Stomach smooth muscle (tissue), 2 donors: ENCODE measurements around the gene TTLL7.

Experiments used
- H3K27ac ChIP-seq: one replicate; pipeline ENCODE4 v1.7.0; 2013; ENCODE audit warnings: mild to moderate bottlenecking, low read length, inconsistent platforms
- H3K27me3 ChIP-seq, 2 donors: one replicate each; pipeline ENCODE4 v1.7.0; 2013; ENCODE audit warnings: low read length in 2 of 2; ENCODE audit not compliant: insufficient read depth in 2 of 2, control insufficient read depth in 1 of 2
- H3K36me3 ChIP-seq, 2 donors: one replicate each; pipeline ENCODE4 v1.7.0; 2013; ENCODE audit warnings: low read length in 2 of 2; ENCODE audit not compliant: control insufficient read depth in 2 of 2, insufficient read depth in 2 of 2
- H3K4me1 ChIP-seq: one replicate; pipeline ENCODE4 v1.7.0; 2013; ENCODE audit warnings: low read length; ENCODE audit not compliant: control insufficient read depth, insufficient read depth
- H3K4me3 ChIP-seq, 2 donors: one replicate each; pipeline ENCODE4 v1.7.0; 2013; ENCODE audit warnings: low read length in 2 of 2
- H3K9ac ChIP-seq, 2 donors: one replicate each; pipeline ENCODE4 v1.7.0; 2013; ENCODE audit warnings: low read length in 2 of 2, mild to moderate bottlenecking in 1 of 2
- H3K9me3 ChIP-seq, 2 donors: one replicate each; pipeline ENCODE4 v1.7.0; 2013; ENCODE audit warnings: low read length in 2 of 2; ENCODE audit not compliant: control insufficient read depth in 2 of 2
- donor health status: healthy.
- donor health status: Pancreatic carcinoma.

TTLL7 gene

DNA sequence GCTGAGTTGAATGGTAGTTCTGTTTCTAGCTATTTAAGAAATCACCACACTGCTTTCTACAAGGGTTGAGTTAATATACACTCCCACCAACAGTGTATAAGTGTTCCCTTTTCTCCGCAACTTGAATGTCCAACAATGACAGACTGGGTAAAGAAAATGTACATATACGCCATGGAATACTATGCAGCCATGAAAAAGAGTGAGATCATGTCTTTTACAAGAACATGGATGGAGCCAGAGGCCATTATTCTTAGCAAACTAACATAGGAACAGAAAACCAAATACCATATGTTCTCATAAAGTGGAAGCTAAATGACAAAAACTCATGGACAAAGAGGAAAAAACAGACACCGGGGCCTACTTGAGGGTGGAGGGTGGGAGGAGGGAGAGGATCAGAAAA lies 14.8 kb upstream of the TTLL7 start:
- no peaks in the 10 kb centered on the region for H3K9me3 ChIP-seq
- H3K4me3 ChIP-seq: no peak overlapping the region
- H3K36me3 ChIP-seq: no peaks in the 10 kb centered on the region
- no peaks in the 10 kb centered on the region for H3K27me3 ChIP-seq
- no peak overlapping the region for H3K27ac ChIP-seq
- H3K4me1 ChIP-seq: no peaks in the 10 kb centered on the region
- H3K9ac ChIP-seq: no peak overlapping the region

DNA sequence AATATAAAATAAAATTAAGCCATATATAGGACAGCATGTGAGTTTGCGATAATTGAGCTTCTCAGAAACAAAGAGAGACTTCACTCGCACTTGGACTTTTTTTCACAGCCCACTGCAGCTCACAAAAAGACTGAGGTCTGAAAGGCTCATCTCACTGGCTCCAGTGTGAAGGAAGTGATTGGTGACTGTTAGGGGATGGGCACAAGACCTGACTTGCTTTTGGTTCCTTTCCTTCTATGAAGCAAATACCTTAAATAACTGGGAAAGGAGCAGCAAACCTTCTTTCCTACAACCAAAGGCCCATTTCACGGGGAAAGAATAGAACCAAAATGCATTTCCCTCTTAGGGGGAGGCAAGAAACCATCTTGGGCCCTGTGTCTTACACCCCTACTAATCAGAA lies 13.1 kb upstream of the TTLL7 start:
- no peak overlapping the region for H3K27ac ChIP-seq
- no peaks in the 10 kb centered on the region for H3K27me3 ChIP-seq
- H3K36me3 ChIP-seq: no peaks in the 10 kb centered on the region
- H3K4me1 ChIP-seq: no peaks in the 10 kb centered on the region
- no peak overlapping the region for H3K9ac ChIP-seq
- H3K4me3 ChIP-seq: no peak overlapping the region
- no peaks in the 10 kb centered on the region for H3K9me3 ChIP-seq

DNA sequence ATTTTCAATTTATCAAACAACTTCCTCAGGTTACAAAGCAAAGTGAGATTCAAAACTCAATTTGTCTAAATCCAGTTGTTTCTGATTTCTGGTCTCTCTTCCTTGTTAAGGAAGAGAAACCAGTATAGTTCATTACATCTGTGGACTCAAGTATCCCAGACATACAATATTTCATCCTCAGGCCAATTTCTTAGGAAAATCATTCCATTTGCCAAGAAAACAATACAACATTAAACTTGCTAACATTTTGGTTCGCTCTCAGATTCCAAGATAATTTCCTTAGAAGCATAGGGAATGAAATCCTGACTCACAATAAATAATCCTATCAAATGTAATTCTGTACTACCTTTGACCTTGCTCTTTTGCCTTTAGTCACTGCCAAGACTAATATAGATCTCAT lies 11.2 kb upstream of the TTLL7 start:
- H3K9me3 ChIP-seq: no peaks in the 10 kb centered on the region
- no peak overlapping the region for H3K4me3 ChIP-seq
- no peak overlapping the region for H3K27ac ChIP-seq

DNA sequence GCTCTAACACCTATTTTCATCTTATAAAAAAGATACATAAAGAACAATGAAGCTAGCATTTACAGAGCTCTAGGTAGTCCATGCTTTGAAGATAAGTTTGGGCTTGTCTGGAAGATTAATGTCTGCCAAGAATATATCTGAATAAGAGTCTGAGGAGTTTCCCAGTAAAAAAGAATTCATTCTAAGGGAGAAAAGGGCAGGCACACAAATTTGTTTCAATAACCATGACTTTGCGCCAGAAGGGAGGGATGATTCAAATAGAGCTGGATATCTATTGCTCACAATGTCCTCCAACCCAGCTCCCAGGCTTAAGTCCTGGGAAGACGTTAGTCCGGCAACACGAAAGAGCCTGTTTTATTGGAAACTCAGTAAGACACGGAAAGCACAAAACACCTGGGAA lies 9.7 kb upstream of the TTLL7 start:
- H3K4me1 ChIP-seq: no peaks in the 10 kb centered on the region
- no peaks in the 10 kb centered on the region for H3K27me3 ChIP-seq
- no peak overlapping the region for H3K9ac ChIP-seq
- no peaks in the 10 kb centered on the region for H3K9me3 ChIP-seq
- no peak overlapping the region for H3K4me3 ChIP-seq
- H3K36me3 ChIP-seq: no peaks in the 10 kb centered on the region
- H3K27ac ChIP-seq: no peak overlapping the region

More for the DNA sequence above, 11.2 kb upstream of the TTLL7 start:
- no peaks in the 10 kb centered on the region for H3K36me3 ChIP-seq
- no peaks in the 10 kb centered on the region for H3K27me3 ChIP-seq
- H3K4me1 ChIP-seq: no peaks in the 10 kb centered on the region
- no peak overlapping the region for H3K9ac ChIP-seq

DNA sequence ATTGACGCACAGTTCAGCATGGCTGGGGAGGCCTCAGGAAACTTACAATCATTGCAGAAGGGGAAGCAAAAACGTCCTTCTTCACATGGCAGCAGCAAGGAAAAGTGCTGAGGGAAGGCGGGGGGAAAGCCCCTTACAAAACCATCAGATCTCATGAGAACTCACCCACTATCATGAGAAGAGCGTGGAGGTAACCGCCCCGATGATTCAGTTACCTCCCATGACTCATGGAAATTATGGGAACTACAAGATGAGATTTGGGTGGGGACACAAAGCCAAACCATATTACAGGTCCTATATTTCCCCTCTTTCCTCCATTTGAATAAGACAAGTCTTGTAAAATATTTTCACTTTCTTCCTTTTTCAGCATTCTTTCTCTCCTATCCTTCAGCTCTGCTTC lies 7.7 kb upstream of the TTLL7 start:
- Histone ChIP-seq H3K4me1 (no peaks in the 10 kb centered on the region), H3K36me3 (no peaks in the 10 kb centered on the region), H3K27me3 (no peaks in the 10 kb centered on the region), H3K4me3 (no peak overlapping the region), H3K9ac (no peak overlapping the region), H3K27ac (no peak overlapping the region), H3K9me3 (no peaks in the 10 kb centered on the region)

DNA sequence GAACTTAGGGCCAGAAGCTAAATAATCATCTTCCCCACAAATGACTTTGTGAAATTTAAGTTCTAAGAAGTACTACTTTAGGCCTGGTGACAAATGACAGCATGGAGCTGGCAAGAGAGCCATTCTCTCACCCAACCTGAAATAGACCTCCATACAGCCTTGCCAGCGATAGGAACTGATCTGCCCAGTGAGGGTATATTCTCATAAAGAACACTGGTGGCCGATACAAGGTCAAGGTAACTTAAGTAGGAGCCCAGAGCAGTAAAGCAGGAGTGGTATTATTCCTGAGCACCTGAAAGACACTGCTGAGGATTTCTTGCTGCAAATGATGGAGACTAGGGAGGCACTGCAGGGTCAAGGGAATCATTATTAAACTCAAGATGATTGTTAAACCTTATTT lies 2.6 kb upstream of the TTLL7 start:
- no peak overlapping the region for H3K4me3 ChIP-seq
- no peak overlapping the region for H3K27ac ChIP-seq
- H3K9ac ChIP-seq: no peak overlapping the region
- H3K27me3 ChIP-seq: no peaks in the 10 kb centered on the region
- H3K36me3 ChIP-seq: no peaks in the 10 kb centered on the region
- peaks cover 3% of the 10 kb centered on the region for H3K4me1 ChIP-seq
- H3K9me3 ChIP-seq: no peaks in the 10 kb centered on the region

DNA sequence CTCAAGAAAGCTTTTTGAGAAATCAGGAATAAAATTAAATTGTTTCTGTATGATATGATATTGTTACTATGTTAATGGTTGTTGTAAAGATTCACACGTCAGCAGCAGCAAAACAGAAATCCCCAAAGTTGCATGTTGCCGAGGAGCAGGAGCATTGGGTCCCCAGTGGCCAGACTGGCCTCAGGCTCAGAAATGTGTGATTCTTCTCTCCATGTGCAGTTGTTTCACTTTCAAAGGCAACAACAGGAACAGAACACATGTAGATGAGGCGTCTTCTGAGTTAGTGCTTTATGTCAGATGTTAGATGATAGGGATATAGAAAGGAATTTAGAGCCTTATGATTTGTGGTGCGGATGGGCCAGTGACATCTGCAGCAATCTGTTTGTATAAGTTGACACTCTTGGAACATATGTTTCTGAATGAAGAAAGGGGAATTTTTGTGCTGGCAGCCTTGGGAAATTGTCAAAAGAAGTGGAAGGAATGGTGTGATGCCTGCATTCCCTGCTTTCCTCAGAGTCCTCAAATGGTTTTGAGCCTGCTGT lies 2.1 kb upstream of the TTLL7 start:
- H3K9ac ChIP-seq: peak overlapping the region in 1 of 2 donors; percentile 4
- H3K27ac ChIP-seq: no peak overlapping the region
- peaks cover 3% of the 10 kb centered on the region for H3K4me1 ChIP-seq
- H3K36me3 ChIP-seq: no peaks in the 10 kb centered on the region
- H3K27me3 ChIP-seq: no peaks in the 10 kb centered on the region
- no peaks in the 10 kb centered on the region for H3K9me3 ChIP-seq
- H3K4me3 ChIP-seq: no peak overlapping the region

DNA sequence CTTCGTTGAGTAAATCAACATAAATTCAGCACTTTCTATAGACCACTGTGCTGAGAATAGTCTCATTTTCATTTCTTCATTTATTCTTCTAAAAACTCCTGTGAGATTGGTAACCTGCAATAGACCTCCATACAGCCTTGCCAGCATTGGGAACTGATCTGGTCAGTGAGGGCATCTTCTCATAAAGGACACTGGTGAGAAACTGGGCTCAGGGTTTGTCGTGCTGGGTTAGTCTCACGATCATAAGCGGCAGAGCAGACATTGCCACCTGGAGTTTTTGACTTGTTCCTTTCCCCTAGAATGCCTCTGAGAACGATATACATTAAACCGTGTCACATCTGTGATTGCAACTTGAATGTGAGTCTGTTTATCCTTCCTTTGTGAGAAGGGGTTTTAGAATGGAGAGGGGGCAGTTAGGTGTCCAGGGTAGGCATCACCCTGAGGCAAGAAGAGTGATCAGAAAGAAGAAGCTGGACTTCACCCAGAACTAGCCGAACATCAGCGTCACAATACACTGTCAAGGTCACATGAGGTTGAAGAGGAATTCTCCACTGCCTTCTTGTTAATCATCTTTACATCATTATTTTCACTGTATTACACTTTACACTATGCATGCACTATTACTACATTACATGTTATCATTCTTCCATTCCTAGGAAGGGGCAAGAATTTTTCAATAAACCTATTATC lies 1.4 kb upstream of the TTLL7 start:
- H3K4me1 ChIP-seq: peaks cover 3% of the 10 kb centered on the region
- H3K9me3 ChIP-seq: no peaks in the 10 kb centered on the region
- H3K27ac ChIP-seq: no peak overlapping the region
- H3K27me3 ChIP-seq: no peaks in the 10 kb centered on the region
- no peak overlapping the region for H3K9ac ChIP-seq
- peak overlapping the region in 1 of 2 donors; percentile 3 for H3K4me3 ChIP-seq
- H3K36me3 ChIP-seq: no peaks in the 10 kb centered on the region

DNA sequence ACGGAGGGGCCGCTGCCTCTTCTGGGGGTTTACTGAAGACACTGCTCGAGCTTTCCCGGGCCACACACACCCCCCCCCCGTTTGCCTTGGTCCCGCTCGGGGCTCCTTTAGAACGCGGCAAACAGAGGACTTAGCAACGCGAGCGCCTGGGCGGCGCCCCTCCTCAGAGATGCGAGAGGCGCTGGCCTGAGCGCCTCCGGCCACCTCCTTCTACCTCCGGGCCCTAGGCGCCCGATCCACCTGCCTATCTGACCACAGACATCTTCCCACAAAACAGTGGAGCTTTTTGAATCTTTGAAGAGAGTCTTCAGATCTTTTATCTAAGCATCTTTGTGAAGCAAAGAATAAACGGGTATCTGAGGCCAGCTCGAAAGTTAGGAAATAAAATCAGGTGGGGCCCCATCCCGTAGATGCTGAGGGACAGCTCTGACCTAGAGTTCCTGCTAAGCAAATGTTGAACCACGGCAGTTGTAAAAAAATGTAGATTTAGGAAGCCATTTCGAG lies 436 bp upstream of the TTLL7 start:
- H3K27ac ChIP-seq: peak overlapping the region; percentile 77
- H3K27me3 ChIP-seq: no peaks in the 10 kb centered on the region

DNA sequence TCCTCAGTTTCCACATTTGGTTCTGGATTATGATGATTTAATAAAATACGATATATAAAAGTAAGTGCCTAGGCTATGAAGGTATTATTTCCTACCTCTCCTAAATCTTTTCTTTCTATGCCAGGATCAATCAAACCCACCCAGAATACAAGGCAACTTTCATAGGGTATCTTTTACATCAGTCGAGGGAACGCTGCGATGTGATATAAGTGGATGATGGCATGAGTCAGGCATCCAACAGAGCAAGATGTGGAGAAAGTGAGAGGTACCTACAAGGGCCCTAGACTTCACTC lies 781 bp downstream of the TTLL7 start:
- H3K4me3 ChIP-seq: peak overlapping the region; percentile 82 to 91
- peak overlapping the region; percentile 77 for H3K27ac ChIP-seq
- no peaks in the 10 kb centered on the region for H3K9me3 ChIP-seq
- no peaks in the 10 kb centered on the region for H3K27me3 ChIP-seq
- H3K4me1 ChIP-seq: peaks cover 3% of the 10 kb centered on the region
- no peaks in the 10 kb centered on the region for H3K36me3 ChIP-seq
- H3K9ac ChIP-seq: peak overlapping the region; percentile 87 to 93

More for the DNA sequence above, 436 bp upstream of the TTLL7 start:
- Histone ChIP-seq H3K4me3 (peak overlapping the region; percentile 82 to 91), H3K4me1 (peaks cover 3% of the 10 kb centered on the region), H3K9me3 (no peaks in the 10 kb centered on the region), H3K36me3 (no peaks in the 10 kb centered on the region), H3K9ac (peak overlapping the region; percentile 87 to 93)

DNA sequence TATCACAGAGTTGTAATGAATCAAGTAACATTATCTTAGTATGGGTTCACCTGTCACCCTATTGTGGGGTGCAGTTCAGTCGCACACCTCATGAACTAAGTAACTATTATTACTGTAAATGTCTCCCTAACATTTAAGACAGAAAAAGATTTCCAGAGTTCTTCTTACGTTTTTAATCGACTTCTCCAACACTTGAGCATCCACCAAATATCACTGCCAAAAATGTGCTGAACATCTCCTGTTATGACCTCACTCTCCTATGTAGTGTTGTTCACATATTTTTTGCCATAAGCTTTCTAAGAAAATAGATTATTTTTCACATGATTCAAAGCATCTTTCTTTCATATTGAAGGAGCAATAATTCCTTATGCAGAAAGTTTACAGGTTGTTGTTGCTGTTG lies 1.3 kb downstream of the TTLL7 start:
- no peaks in the 10 kb centered on the region for H3K9me3 ChIP-seq
- peaks cover 3% of the 10 kb centered on the region for H3K4me1 ChIP-seq
- no peak overlapping the region for H3K27ac ChIP-seq
- H3K4me3 ChIP-seq: peak overlapping the region; percentile 82 to 91
- H3K9ac ChIP-seq: peak overlapping the region in 1 of 2 donors; percentile 87
- no peaks in the 10 kb centered on the region for H3K36me3 ChIP-seq
- H3K27me3 ChIP-seq: no peaks in the 10 kb centered on the region
